K562 (cell line): ENCODE measurements around the gene PIK3C2G. TPM values are rescaled to one million over a fixed set of nuclear protein-coding genes. Genes with fewer than 3 reads are reported as not detected.

Experiments used
- ATAC-seq: fragments of 200-7000 bp; cut with Tn5 transposase; 3 replicates; pipeline ENCODE4 v1.9.1; 2020; ENCODE audit warnings: moderate library complexity
- BruUV-seq: library from RNA; stranded (reverse); fragments of 400-500 nt; replicated peaks from 2 replicates; lab custom pipeline; 2021; lab: Mats Ljungman, UMichigan
- CTCF ChIA-PET: fragments of 300-600 bp; formaldehyde crosslinking; extraction: SDS; loops from one replicate; lab custom pipeline; 2021; ENCODE audit warnings: low intra/inter-chr PET ratio; lab: Yijun Ruan, JAX
- POLR2A ChIA-PET: fragments of 300-600, 350-650 bp; sonication (Branson Sonifier 250); formaldehyde crosslinking; extraction: SDS; loops from one replicate; lab custom pipeline; 2021; ENCODE audit warnings: antibody characterized with exemption, inconsistent platforms; lab: Yijun Ruan, JAX
- DNase-seq, 4 experiments: peaks; one replicate each; pipeline versions ENCODE4 v3.0.0 to v3.0.0-alpha.2; 2011 to 2018; ENCODE audit warnings: low spot score in 3 of 4, mixed read lengths in 3 of 4; ENCODE audit errors: extremely low read depth in 1 of 4
- FAIRE-seq: peaks from 2 replicates; lab custom pipeline; 2011; peaks lifted over from hg19 to GRCh38; lab: Jason Lieb, UNC
- H2AFZ ChIP-seq: 2 replicates; pipeline ENCODE4 v1.6.0; 2011; ENCODE audit warnings: low read depth, low read length, control low read depth, inconsistent platforms
- H3K27ac ChIP-seq: fragments of 200-600 bp; 3 replicates; pipeline ENCODE4 v1.8.0; 2011; ENCODE audit warnings: low read depth, mild to moderate bottlenecking, control low read depth, inconsistent platforms, low read length, moderate library complexity, mixed read lengths; ENCODE audit errors: extremely low read depth
- H3K27me3 ChIP-seq, 2 experiments: fragments of 300-600 bp in 1 of 2; 2 replicates in 1 of 2; 3 replicates in 1 of 2; pipeline versions ENCODE4 v1.6.0 to v1.8.0; 2011; ENCODE audit warnings: inconsistent platforms in 2 of 2, low read length in 2 of 2, mild to moderate bottlenecking in 1 of 2, mixed read lengths in 1 of 2, moderate library complexity in 1 of 2; ENCODE audit not compliant: control insufficient read depth in 2 of 2, insufficient read depth in 2 of 2
- H3K36me3 ChIP-seq: fragments of 300-600 bp; 3 replicates; pipeline ENCODE4 v1.8.0; 2011; ENCODE audit warnings: mild to moderate bottlenecking, low read length, inconsistent platforms; ENCODE audit not compliant: control insufficient read depth, insufficient read depth
- H3K4me1 ChIP-seq, 2 experiments: fragments of 200-600 bp in 1 of 2; replicated peaks in 1 of 2; 2 replicates in 1 of 2; 3 replicates in 1 of 2; pipeline versions ENCODE4 v1.5.1 to v1.8.0; 2011; ENCODE audit warnings: inconsistent platforms in 2 of 2, low read length in 2 of 2, mild to moderate bottlenecking in 1 of 2, mixed read lengths in 1 of 2, moderate library complexity in 1 of 2; ENCODE audit not compliant: control insufficient read depth in 2 of 2, insufficient read depth in 2 of 2
- H3K4me2 ChIP-seq: 2 replicates; pipeline ENCODE4 v1.6.1; 2011; ENCODE audit warnings: low read length, control low read depth, inconsistent platforms, mixed read lengths; ENCODE audit not compliant: insufficient read depth
- H3K4me3 ChIP-seq: fragments of 200-600 bp; sonication (generic), shearing (Covaris generic); 2 replicates; pipeline ENCODE4 v1.5.1; 2016; ENCODE audit warnings: control low read depth, inconsistent platforms
- H3K79me2 ChIP-seq: fragments of 200-600 bp; 3 replicates; pipeline ENCODE4 v1.8.0; 2011; ENCODE audit warnings: low read length, inconsistent platforms; ENCODE audit not compliant: control insufficient read depth, insufficient read depth
- H3K9ac ChIP-seq, 2 experiments: 2 replicates each; pipeline versions ENCODE4 v1.6.0 to v1.6.1; 2011; ENCODE audit warnings: low read depth in 2 of 2, low read length in 2 of 2, control low read depth in 1 of 2, inconsistent platforms in 1 of 2, mild to moderate bottlenecking in 1 of 2, mixed read lengths in 1 of 2; ENCODE audit not compliant: insufficient read depth in 1 of 2
- H3K9me1 ChIP-seq: one replicate; pipeline ENCODE4 v1.6.0; 2011; ENCODE audit warnings: inconsistent platforms, mild to moderate bottlenecking, low read length, moderate library complexity; ENCODE audit not compliant: control insufficient read depth, insufficient read depth
- H3K9me3 ChIP-seq: replicated peaks from 2 replicates; pipeline ENCODE4 v1.5.1; 2011; ENCODE audit warnings: low read depth, low read length, inconsistent platforms; ENCODE audit not compliant: control insufficient read depth, insufficient read depth
- H4K20me1 ChIP-seq: replicated peaks from 2 replicates; pipeline ENCODE4 v1.6.1; 2011; ENCODE audit warnings: low read length, inconsistent platforms, mixed read lengths; ENCODE audit not compliant: control insufficient read depth, insufficient read depth
- STAG1 ChIP-seq: sonication (generic); formaldehyde crosslinking; IDR thresholded peaks from 2 replicates; pipeline ENCODE4 v1.5.0; 2020; ENCODE audit warnings: missing genetic modification reagents, borderline replicate concordance
- ZNF239 ChIP-seq: fragments of 250-450 bp; sonication (Bioruptor Pico); IDR thresholded peaks from 2 replicates; pipeline ENCODE4 v1.4.0; 2020; ENCODE audit warnings: mild to moderate bottlenecking
- WGBS: fragments of 100-300 bp; shearing (Covaris generic); methylation state at CpG from one replicate; pipeline ENCODE4 v1.1.6; 2016; ENCODE audit warnings: low coverage, mixed read lengths; ENCODE audit not compliant: insufficient coverage; ENCODE audit errors: missing lambda C conversion rate; 5-methylcytosine and 5-hydroxymethylcytosine counted together
- in situ Hi-C: fragments of 300-500 bp; cut with MboI; formaldehyde crosslinking; loops from 4 replicates; pipeline ENCODE4 v1.15.0; 2018; ENCODE audit warnings: inconsistent platforms, mixed read lengths
- intact Hi-C: fragments of 100-400 bp; cut with micrococcal nuclease; formaldehyde crosslinking; loops from 2 replicates; pipeline ENCODE4 v1.14.2; 2022
- polyA plus RNA-seq, 8 experiments: library from polyadenylated mRNA; depleted of rRNA in 4 of 8; stranded (reverse) in 5 of 8; unstranded in 3 of 8; fragments of >200 nt; fragmentation: Nextera tagmentation in 2 of 8; fragmentation: Illumina TruSeq in 1 of 8; extraction: Ambion mirVana in 2 of 8; extraction: Trizol in 1 of 8; gene quantifications; 2 replicates each; pipeline versions ENCODE4 v1.2.1 to v1.2.3, GENCODE V29; 2011 to 2014; ENCODE audit warnings: inconsistent platforms in 1 of 8, missing spikeins in 1 of 8
- total RNA-seq, 7 experiments: library from RNA; depleted of rRNA in 6 of 7; stranded (reverse); fragments of >200 nt in 6 of 7; fragmentation: Illumina TruSeq in 2 of 7; extraction: Trizol in 2 of 7; gene quantifications; 2 replicates each; pipeline versions ENCODE4 v1.2.1 to v1.2.3, GENCODE V29; 2011 to 2021; ENCODE audit warnings: low replicate concordance in 1 of 7
- TF ChIP-seq, protein P1 (sequence below): fragments of 450-650 bp; IDR thresholded peaks from 2 replicates; pipeline ENCODE4 v1.7.1; 2018; ENCODE audit warnings: mild to moderate bottlenecking, low read depth; ENCODE audit not compliant: partially characterized antibody

The PIK3C2G gene
- total and polyA plus RNA-seq, 9 of the 15 experiments (the other 6 are each of a cell fraction or from before 2014, with no cell fraction given), result not detected

DNA sequence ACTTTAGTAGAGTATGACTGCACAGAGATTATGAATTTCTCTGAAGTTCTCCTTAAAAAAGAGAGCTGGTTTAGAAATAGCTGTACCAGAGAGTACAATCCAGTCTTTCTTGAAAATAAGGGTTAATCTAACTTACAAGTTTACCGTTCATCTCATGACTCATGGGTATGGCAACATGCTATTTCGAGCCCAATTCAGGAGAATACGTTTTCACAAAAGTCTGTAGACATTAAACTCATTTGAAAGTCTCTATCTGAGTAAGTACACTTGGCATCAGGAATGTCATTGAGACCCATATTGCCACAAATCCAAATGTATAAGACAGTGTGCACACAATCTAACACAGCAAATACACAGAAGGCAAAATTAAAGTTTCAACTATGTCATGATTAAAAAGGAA lies 160.5 kb downstream of the PIK3C2G start:
- in situ Hi-C loops, result no loop called here

More for the DNA sequence above, 160.5 kb downstream of the PIK3C2G start:
- CTCF ChIA-PET, result no interaction called here
- ATAC-seq, result no peak
- Histone ChIP-seq H3K4me3 (no peak overlapping the region), H3K9ac (no peak overlapping the region), H3K9me1 (no peaks in the 10 kb centered on the region), H3K4me2 (no peak overlapping the region), H2AFZ (no peak overlapping the region), H3K27ac (no peak overlapping the region), H3K36me3 (no peaks in the 10 kb centered on the region), H3K79me2 (no peaks in the 10 kb centered on the region), H3K4me1 (no peaks in the 10 kb centered on the region), H4K20me1 (no peaks in the 10 kb centered on the region), H3K9me3 (no peaks in the 10 kb centered on the region; the same call in 1 of the 2 replicates), H3K27me3 (no peaks in the 10 kb centered on the region)
- 0% methylated on average over 3 of the region's 3 CpGs for WGBS
- DNase-seq, result no peak
- intact Hi-C loops, result no loop called here
- no TSS peak for BruUV-seq
- POLR2A ChIA-PET, result no interaction called here
- FAIRE-seq, result no peak
- TF ChIP-seq ZNF239, result no peak
- no peak for TF ChIP-seq STAG1 (CRISPR knock-in tag)
- TF ChIP-seq, protein P1, sequence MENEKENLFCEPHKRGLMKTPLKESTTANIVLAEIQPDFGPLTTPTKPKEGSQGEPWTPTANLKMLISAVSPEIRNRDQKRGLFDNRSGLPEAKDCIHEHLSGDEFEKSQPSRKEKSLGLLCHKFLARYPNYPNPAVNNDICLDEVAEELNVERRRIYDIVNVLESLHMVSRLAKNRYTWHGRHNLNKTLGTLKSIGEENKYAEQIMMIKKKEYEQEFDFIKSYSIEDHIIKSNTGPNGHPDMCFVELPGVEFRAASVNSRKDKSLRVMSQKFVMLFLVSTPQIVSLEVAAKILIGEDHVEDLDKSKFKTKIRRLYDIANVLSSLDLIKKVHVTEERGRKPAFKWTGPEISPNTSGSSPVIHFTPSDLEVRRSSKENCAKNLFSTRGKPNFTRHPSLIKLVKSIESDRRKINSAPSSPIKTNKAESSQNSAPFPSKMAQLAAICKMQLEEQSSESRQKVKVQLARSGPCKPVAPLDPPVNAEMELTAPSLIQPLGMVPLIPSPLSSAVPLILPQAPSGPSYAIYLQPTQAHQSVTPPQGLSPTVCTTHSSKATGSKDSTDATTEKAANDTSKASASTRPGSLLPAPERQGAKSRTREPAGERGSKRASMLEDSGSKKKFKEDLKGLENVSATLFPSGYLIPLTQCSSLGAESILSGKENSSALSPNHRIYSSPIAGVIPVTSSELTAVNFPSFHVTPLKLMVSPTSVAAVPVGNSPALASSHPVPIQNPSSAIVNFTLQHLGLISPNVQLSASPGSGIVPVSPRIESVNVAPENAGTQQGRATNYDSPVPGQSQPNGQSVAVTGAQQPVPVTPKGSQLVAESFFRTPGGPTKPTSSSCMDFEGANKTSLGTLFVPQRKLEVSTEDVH, result no peak
- TF ChIP-seq, all 486 proteins: peak for 0
